Right lobe of liver (tissue), 6 donors: Measurements from ENCODE around the gene SLC25A45. TPM values are rescaled to one million over a fixed set of nuclear protein-coding genes. Genes with fewer than 3 reads are reported as not detected.

Source experiments
- ATAC-seq, 4 donors: fragments of 200-7000 bp; cut with Tn5 transposase; one replicate each; pipeline ENCODE4 v1.9.1; 2020; ENCODE audit warnings: mild to moderate bottlenecking in 4 of 4, moderate library complexity in 4 of 4
- DNase-seq, 3 donors: peaks; one replicate each; pipeline ENCODE4 v3.0.0-alpha.2; 2020
- H3K27ac ChIP-seq, 3 donors: fragments of 200-600 bp; one replicate each; pipeline ENCODE4 v1.8.0; 2022
- H3K27me3 ChIP-seq, 2 donors: fragments of 200-600 bp; one replicate each; pipeline ENCODE4 v1.8.0; 2022
- H3K36me3 ChIP-seq, 4 donors: fragments of 200-600 bp; sonication (generic) in 1 of 4; one replicate each; pipeline versions ENCODE4 v1.5.1 to v1.8.0; 2017 to 2022; ENCODE audit warnings: control low read depth in 1 of 4
- H3K4me1 ChIP-seq, 4 donors: fragments of 200-600 bp; sonication (generic) in 1 of 4; one replicate each; pipeline versions ENCODE4 v1.5.1 to v1.8.0; 2017 to 2022; ENCODE audit warnings: control low read depth in 1 of 4
- H3K4me3 ChIP-seq, 3 donors: fragments of 200-600 bp; one replicate each; pipeline ENCODE4 v1.8.0; 2022
- H3K9me3 ChIP-seq, 4 donors: fragments of 200-600 bp; sonication (generic) in 1 of 4; one replicate each; pipeline versions ENCODE4 v1.5.1 to v1.8.0; 2017 to 2022; ENCODE audit warnings: control low read depth in 1 of 4
- CTCF ChIP-seq, 4 donors: fragments of 200-600 bp in 3 of 4; fragments of 450-650 bp in 1 of 4; IDR thresholded peaks; one replicate each; pipeline versions ENCODE4 v1.5.1 to v1.8.0; 2016 to 2022; ENCODE audit warnings: antibody characterized with exemption in 4 of 4, mild to moderate bottlenecking in 2 of 4
- POLR2A ChIP-seq: fragments of 450-650 bp; IDR thresholded peaks from one replicate; pipeline ENCODE4 v1.6.1; 2017; ENCODE audit warnings: antibody characterized with exemption, mild to moderate bottlenecking
- WGBS: methylation state at CpG from one replicate; pipeline ENCODE4 v1.1.6; 2018; ENCODE audit warnings: low coverage, low lambda C conversion rate; ENCODE audit not compliant: insufficient coverage; ENCODE audit errors: missing lambda C conversion rate; 5-methylcytosine and 5-hydroxymethylcytosine counted together
- intact Hi-C, 2 donors: fragments of 100-400 bp; cut with DNase I; formaldehyde crosslinking; loops; one replicate each; pipeline versions ENCODE4 v1.11.2 to v1.14.1; 2022
- total RNA-seq, 6 experiments: library from RNA; depleted of rRNA in 2 of 6; stranded (reverse); fragments of >200 nt in 2 of 6; fragmentation: NEBNext Ultra II Directional in 3 of 6; extraction: Animal tissue kit (Norgen Biotek cat#: 25700) in 3 of 6; gene quantifications; one replicate each; pipeline versions ENCODE4 v1.1.0 to v1.2.4, GENCODE V29; 2016 to 2023
- donor health status: DM: no; HTN: yes; CAD: no.
- donor health status: DM: no; HTN: no; CAD: no.
- donor health status: DM: no; HTN: no; CAD: no.
- donor health status: DM: no; HTN: yes; CAD: no.
- donor health status: DM: no; HTN: yes; CAD: no.

The SLC25A45 gene
- total RNA-seq, 6 experiments from 2014 or later: 7.5 to 17.5 (median 12.1) TPM

- no peaks in the 10 kb centered on the region for H3K27me3 ChIP-seq
- H3K4me3 ChIP-seq: peak overlapping the region in 2 of 3 donors; percentile 68 to 87
- intact Hi-C loops: loop anchor here (5.0 to 10.0 kb wide), 2 partner anchors 55 to 77 kb away; partner anchors contain the start of gene MALAT1 (in 1 of the 2)
- peak overlapping the region; percentile 97 to 100 (median 100) for H3K27ac ChIP-seq
- no peaks in the 10 kb centered on the region for H3K9me3 ChIP-seq
- 3% methylated on average over 3 of the region's 6 CpGs for WGBS
- H3K36me3 ChIP-seq: peaks cover 0 to 13% (median 6%) of the 10 kb centered on the region in 4 donors
- DNase-seq (peak; percentile 89 to 97 (median 95)), ATAC-seq (peak; percentile 11 to 37 (median 24))
- peaks cover 0 to 44% (median 16%) of the 10 kb centered on the region in 4 donors for H3K4me1 ChIP-seq
- TF ChIP-seq POLR2A: peak; percentile 90
- TF ChIP-seq CTCF (IDR thresholded peaks at IDR 0.05): no peak
These were observed 37.5 kb upstream of the SLC25A45 start for GRCh38 chr11:65419772-65420481.

- no peak for TF ChIP-seq POLR2A
- Histone ChIP-seq H3K4me3 (peak overlapping the region; percentile 22 to 87 (median 40)), H3K9me3 (no peaks in the 10 kb centered on the region), H3K27ac (peak overlapping the region; percentile 97 to 100 (median 100)), H3K4me1 (peaks cover 0 to 44% (median 16%) of the 10 kb centered on the region in 4 donors), H3K27me3 (no peaks in the 10 kb centered on the region), H3K36me3 (peaks cover 0 to 10% (median 5%) of the 10 kb centered on the region in 4 donors)
- 3% methylated on average over 6 of the region's 7 CpGs for WGBS
- DNase-seq: peak in 2 of 3 donors; percentile 60 to 67
- ATAC-seq: no peak
- intact Hi-C loops: loop anchor here (10.0 kb wide), 1 partner anchor 55 kb away; no protein-coding TSS in a partner anchor
These were observed 37.0 kb upstream of the SLC25A45 start for GRCh38 chr11:65419460-65419771.

GRCh38 chr11:65418681-65419459 is 36.4 kb upstream of the SLC25A45 start:
- intact Hi-C loops: loop anchor here (10.0 kb wide), 1 partner anchor 54 kb away; no protein-coding TSS in a partner anchor
- no peaks in the 10 kb centered on the region for H3K27me3 ChIP-seq
- peak; percentile 19 to 48 (median 32) for ATAC-seq
- H3K27ac ChIP-seq: peak overlapping the region; percentile 97 to 100 (median 100)
- peak; percentile 98 to 99 (median 98) for DNase-seq
- 0% methylated on average over 12 of the region's 15 CpGs for WGBS
- peaks cover 0 to 44% (median 16%) of the 10 kb centered on the region in 4 donors for H3K4me1 ChIP-seq
- peak overlapping the region; percentile 22 to 87 (median 40) for H3K4me3 ChIP-seq
- H3K9me3 ChIP-seq: no peaks in the 10 kb centered on the region
- TF ChIP-seq POLR2A: peak; percentile 77
- TF ChIP-seq CTCF (IDR thresholded peaks at IDR 0.05): no peak
- H3K36me3 ChIP-seq: peaks cover 0 to 5% (median 1%) of the 10 kb centered on the region in 4 donors

- Histone ChIP-seq H3K4me1 (peaks cover 0 to 44% (median 16%) of the 10 kb centered on the region in 4 donors), H3K27ac (peak overlapping the region; percentile 97 to 100 (median 100)), H3K27me3 (no peaks in the 10 kb centered on the region), H3K4me3 (peak overlapping the region in 1 of 3 donors; percentile 87), H3K36me3 (peaks cover 0 to 3% (median 0%) of the 10 kb centered on the region in 4 donors), H3K9me3 (no peaks in the 10 kb centered on the region)
- intact Hi-C loops: loop anchor here (10.0 kb wide), 1 partner anchor 54 kb away; no protein-coding TSS in a partner anchor
- TF ChIP-seq POLR2A (no peak), CTCF (IDR thresholded peaks at IDR 0.05) (no peak)
- DNase-seq (no peak), ATAC-seq (peak; percentile 1 to 20 (median 4))
- 0% methylated on average over 1 of the region's 4 CpGs for WGBS
These were observed 35.9 kb upstream of the SLC25A45 start for GRCh38 chr11:65418431-65418680.
